Neural cell (in vitro differentiated cells): ENCODE data around the gene OPRL1. TPM values are rescaled to one million over a fixed set of nuclear protein-coding genes. Genes with fewer than 3 reads are reported as not detected.

Experiments
- H2AFZ ChIP-seq: fragments of 200-600, 300-800 bp; sonication (generic), shearing (Covaris generic); 2 replicates; pipeline ENCODE4 v1.6.0; 2014; ENCODE audit warnings: low read depth, mild to moderate bottlenecking, antibody characterized with exemption, low read length, moderate library complexity
- H3F3A ChIP-seq: fragments of 200-600 bp; shearing (Covaris generic); 2 replicates; pipeline ENCODE4 v1.6.1; 2016; ENCODE audit warnings: mild to moderate bottlenecking, moderate library complexity, mixed read lengths, antibody characterized with exemption, low read length; ENCODE audit not compliant: insufficient read depth, poor library complexity, severe bottlenecking
- H3K27ac ChIP-seq: fragments of 200-600, 300-800 bp; sonication (generic), shearing (Covaris generic); 2 replicates; pipeline ENCODE4 v1.5.1; 2014; ENCODE audit warnings: mild to moderate bottlenecking, low read length, moderate library complexity
- H3K27me3 ChIP-seq: fragments of 300-800, 200-600 bp; sonication (generic), shearing (Covaris generic); 2 replicates; pipeline ENCODE4 v1.6.0; 2014; ENCODE audit warnings: mild to moderate bottlenecking, low read depth, low read length, moderate library complexity; ENCODE audit not compliant: insufficient read depth
- H3K36me3 ChIP-seq: fragments of 300-800, 200-600 bp; sonication (generic), shearing (Covaris generic); 2 replicates; pipeline ENCODE4 v1.5.1; 2014; ENCODE audit warnings: mild to moderate bottlenecking, antibody characterized with exemption, low read length, moderate library complexity; ENCODE audit not compliant: insufficient read depth
- H3K4me2 ChIP-seq: fragments of 300-800, 200-600 bp; sonication (generic), shearing (Covaris generic); 2 replicates; pipeline ENCODE4 v1.6.0; 2014; ENCODE audit warnings: mild to moderate bottlenecking, low read length
- H3K4me3 ChIP-seq: fragments of 300-800, 200-600 bp; sonication (generic), shearing (Covaris generic); 2 replicates; pipeline ENCODE4 v1.5.1; 2014; ENCODE audit warnings: mild to moderate bottlenecking, low read length, moderate library complexity
- H3K79me2 ChIP-seq: fragments of 200-600 bp; shearing (Covaris generic); replicated peaks from 2 replicates; pipeline ENCODE4 v1.6.0; 2014; ENCODE audit warnings: mild to moderate bottlenecking, low read length, moderate library complexity; ENCODE audit not compliant: insufficient read depth
- H3K9ac ChIP-seq: fragments of 300-800, 200-600 bp; sonication (generic), shearing (Covaris generic); 2 replicates; pipeline ENCODE4 v1.6.1; 2016; ENCODE audit warnings: mild to moderate bottlenecking, low read length, mixed read lengths
- H3K9me2 ChIP-seq: fragments of 200-600 bp; shearing (Covaris generic); 2 replicates; pipeline ENCODE4 v1.6.1; 2016; ENCODE audit warnings: mild to moderate bottlenecking, low read length, mixed read lengths; ENCODE audit not compliant: insufficient read depth
- H3K9me3 ChIP-seq: fragments of 200-600, 300-800 bp; sonication (generic), shearing (Covaris generic); 2 replicates; pipeline ENCODE4 v1.6.1; 2016; ENCODE audit warnings: mild to moderate bottlenecking, mixed run types, low read length, moderate library complexity, mixed read lengths
- H4K20me1 ChIP-seq: fragments of 200-600 bp; shearing (Covaris generic); 2 replicates; pipeline ENCODE4 v1.6.1; 2016; ENCODE audit warnings: mild to moderate bottlenecking, mixed run types; ENCODE audit not compliant: insufficient read depth
- CTCF ChIP-seq: fragments of 450-650 bp; IDR thresholded peaks from 2 replicates; pipeline ENCODE4 v1.5.1; 2014; ENCODE audit warnings: antibody characterized with exemption, mild to moderate bottlenecking, moderate library complexity; ENCODE audit not compliant: poor library complexity, severe bottlenecking
- EP300 ChIP-seq: fragments of 450-650 bp; conservative IDR thresholded peaks from 2 replicates; pipeline ENCODE4 v1.6.1; 2014; ENCODE audit warnings: antibody characterized with exemption, mild to moderate bottlenecking, moderate library complexity; ENCODE audit not compliant: poor library complexity, severe bottlenecking
- EZH2 ChIP-seq: fragments of 200-600, 300-800 bp; shearing (Covaris generic), sonication (generic); IDR thresholded peaks from 2 replicates; pipeline ENCODE4 v1.6.1; 2014; ENCODE audit warnings: antibody characterized with exemption, low read length, borderline replicate concordance, mild to moderate bottlenecking; ENCODE audit not compliant: insufficient read depth, poor library complexity, severe bottlenecking
- MXI1 ChIP-seq: fragments of 450-650 bp; conservative IDR thresholded peaks from 2 replicates; pipeline ENCODE4 v1.6.1; 2014; ENCODE audit warnings: antibody characterized with exemption, mild to moderate bottlenecking; ENCODE audit not compliant: poor library complexity, severe bottlenecking
- POLR2AphosphoS5 ChIP-seq: IDR thresholded peaks from 2 replicates; pipeline ENCODE4 v1.6.1; 2012
- RAD21 ChIP-seq: fragments of 450-650 bp; conservative IDR thresholded peaks from 2 replicates; pipeline ENCODE4 v1.6.1; 2014; ENCODE audit warnings: antibody characterized with exemption, mild to moderate bottlenecking, moderate library complexity
- REST ChIP-seq: IDR thresholded peaks from 2 replicates; pipeline ENCODE4 v1.6.1; 2012; ENCODE audit warnings: borderline replicate concordance
- SMC3 ChIP-seq: fragments of 450-650 bp; conservative IDR thresholded peaks from 2 replicates; pipeline ENCODE4 v1.6.1; 2014; ENCODE audit warnings: antibody characterized with exemption, mild to moderate bottlenecking, moderate library complexity; ENCODE audit not compliant: poor library complexity
- TAF1 ChIP-seq: IDR thresholded peaks from 2 replicates; pipeline ENCODE4 v1.6.1; 2012; ENCODE audit warnings: low read depth
- polyA minus RNA-seq: library from RNA; depleted of rRNA, polyadenylated mRNA; stranded (reverse); fragments of >200 nt; gene quantifications from 2 replicates; pipeline ENCODE4 v1.2.3, GENCODE V29; 2014
- polyA plus RNA-seq: library from polyadenylated mRNA; depleted of rRNA; stranded (reverse); fragments of >200 nt; gene quantifications from 2 replicates; pipeline ENCODE4 v1.2.3, GENCODE V29; 2014

OPRL1 gene
- polyA plus RNA-seq (18.3 and 18.4 TPM in 2 replicates), polyA minus RNA-seq (22.6 and 26.1 TPM in 2 replicates)

- H3K9me3 ChIP-seq = no peaks in the 10 kb centered on the region
- peak within 1 kb of the TSS; percentile 35 for H3K4me2 ChIP-seq
- no peak for TF ChIP-seq EP300
- TF ChIP-seq TAF1 = no peak
- TF ChIP-seq POLR2AphosphoS5 = no peak
- no peak for TF ChIP-seq REST
- TF ChIP-seq CTCF = no peak
- no peak for TF ChIP-seq RAD21
- no peak for TF ChIP-seq EZH2
- TF ChIP-seq SMC3 = no peak
- TF ChIP-seq MXI1 = no peak
- H3K4me3 ChIP-seq = peak within 1 kb of the TSS; percentile 70
- no peaks in the 10 kb centered on the region for H4K20me1 ChIP-seq
- no peaks in the 10 kb centered on the region for H3F3A ChIP-seq
- no peak within 1 kb of the TSS for H3K27ac ChIP-seq
- no peak within 1 kb of the TSS for H2AFZ ChIP-seq
- H3K9ac ChIP-seq = peak within 1 kb of the TSS; percentile 60
- peaks cover 21% of the 10 kb centered on the region for H3K27me3 ChIP-seq
- no peaks in the 10 kb centered on the region for H3K9me2 ChIP-seq
- H3K36me3 ChIP-seq = no peaks in the 10 kb centered on the region
- H3K79me2 ChIP-seq = no peaks in the 10 kb centered on the region
Observed at GRCh38 chr20:64080013-64080812, at the start of gene OPRL1. Gene OPRL1, plus strand, starts transcription at chr20:64080082. Its CDS starts 12,639 bp downstream, at chr20:64092721.

- H4K20me1 ChIP-seq = no peaks in the 10 kb centered on the region
- no peaks in the 10 kb centered on the region for H3K79me2 ChIP-seq
- no peaks in the 10 kb centered on the region for H3K9me2 ChIP-seq
- TF ChIP-seq TAF1 = no peak
- no peak for TF ChIP-seq EZH2
- TF ChIP-seq REST = no peak
- no peak for TF ChIP-seq MXI1
- no peak for TF ChIP-seq SMC3
- no peak for TF ChIP-seq EP300
- TF ChIP-seq POLR2AphosphoS5 = no peak
- H3K4me3 ChIP-seq = no peak overlapping the region
- H3K27ac ChIP-seq = no peak overlapping the region
- H3K27me3 ChIP-seq = no peaks in the 10 kb centered on the region
- no peaks in the 10 kb centered on the region for H3F3A ChIP-seq
- no peaks in the 10 kb centered on the region for H3K9me3 ChIP-seq
- no peak overlapping the region for H3K9ac ChIP-seq
- no peak overlapping the region for H2AFZ ChIP-seq
- peaks cover 8% of the 10 kb centered on the region for H3K36me3 ChIP-seq
- H3K4me2 ChIP-seq = no peak overlapping the region
Observed at GRCh38 chr20:64030371-64031134, 49.3 kb upstream of the OPRL1 start.
